SW 1271 (cell line): ENCODE measurements around the gene ACOXL.
A peak's percentile ranks its signal among the peaks of the same experiment; 100 is the strongest.
"Not testable (repeated sequence)": the region's sequence is repeated elsewhere in the genome, so short reads cannot be mapped to it uniquely, and the experiment has no call there.

ENCODE experiments used
- DNase-seq, 2 experiments: peaks; one replicate each; lab custom pipeline; 2025; lab: John Stamatoyannopoulos, UW

Gene ACOXL

DNA sequence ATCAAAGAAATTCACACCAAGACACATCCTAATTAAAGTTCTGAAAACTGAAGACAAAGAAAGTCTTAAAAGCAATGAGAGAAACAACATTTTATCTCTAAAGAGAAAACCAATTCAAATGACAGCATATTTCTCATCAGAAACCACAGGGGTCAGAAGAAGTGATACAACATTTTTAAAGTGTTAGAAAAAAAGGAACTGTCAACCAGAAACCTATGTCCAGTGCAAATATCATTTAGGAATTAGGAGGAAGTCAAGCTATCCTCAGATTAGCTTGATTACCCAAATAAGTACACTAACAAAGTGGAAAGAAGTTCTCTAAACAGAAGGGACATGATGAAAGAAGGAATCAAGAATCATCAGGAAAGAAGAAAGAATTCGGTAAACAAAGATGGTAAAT is 328.8 kb downstream of the ACOXL start:
- DNase-seq, result no peak

DNA sequence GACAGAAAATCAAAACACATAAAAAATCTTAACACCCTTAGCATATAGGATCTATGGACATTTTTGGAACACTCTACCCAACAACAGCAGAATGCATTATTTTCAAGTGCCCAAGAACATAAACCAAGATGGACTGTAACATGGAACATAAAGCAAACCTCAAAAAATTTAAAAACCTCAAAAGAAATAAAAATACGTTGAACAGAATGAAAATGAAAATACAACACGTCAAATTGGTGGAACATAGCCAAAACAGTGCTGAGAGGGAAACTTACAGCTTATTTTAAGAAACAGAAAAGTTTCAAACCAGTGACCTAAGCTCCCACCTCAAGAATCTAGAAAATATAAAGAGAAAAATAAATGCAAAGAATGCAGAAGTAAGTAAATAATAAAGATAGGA is 330.0 kb downstream of the ACOXL start:
- no peak for DNase-seq

DNA sequence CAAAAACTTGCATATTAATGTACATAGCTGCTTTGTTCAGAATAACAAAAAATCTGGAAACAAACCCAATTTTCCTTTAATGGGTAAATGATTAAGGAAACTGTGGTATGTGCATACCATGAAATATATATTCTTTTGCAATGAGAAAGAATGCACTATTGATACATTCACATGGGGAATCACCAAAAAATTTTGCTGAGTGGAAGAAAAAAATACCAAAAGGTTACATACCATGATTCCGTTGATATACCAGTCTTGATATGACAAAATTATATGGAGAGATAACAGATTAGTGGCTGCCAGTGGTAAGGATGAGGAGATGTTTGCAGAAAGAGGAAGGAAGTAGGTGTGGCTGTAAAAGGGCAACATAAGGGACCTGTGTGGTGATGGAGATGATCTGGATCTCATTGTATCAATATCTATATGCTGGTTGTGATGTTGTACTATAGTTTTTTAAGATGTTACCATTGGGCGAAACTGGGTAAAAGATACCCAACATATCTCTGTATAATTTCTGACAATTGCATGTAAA is 333.8 kb downstream of the ACOXL start:
- no peak for DNase-seq

DNA sequence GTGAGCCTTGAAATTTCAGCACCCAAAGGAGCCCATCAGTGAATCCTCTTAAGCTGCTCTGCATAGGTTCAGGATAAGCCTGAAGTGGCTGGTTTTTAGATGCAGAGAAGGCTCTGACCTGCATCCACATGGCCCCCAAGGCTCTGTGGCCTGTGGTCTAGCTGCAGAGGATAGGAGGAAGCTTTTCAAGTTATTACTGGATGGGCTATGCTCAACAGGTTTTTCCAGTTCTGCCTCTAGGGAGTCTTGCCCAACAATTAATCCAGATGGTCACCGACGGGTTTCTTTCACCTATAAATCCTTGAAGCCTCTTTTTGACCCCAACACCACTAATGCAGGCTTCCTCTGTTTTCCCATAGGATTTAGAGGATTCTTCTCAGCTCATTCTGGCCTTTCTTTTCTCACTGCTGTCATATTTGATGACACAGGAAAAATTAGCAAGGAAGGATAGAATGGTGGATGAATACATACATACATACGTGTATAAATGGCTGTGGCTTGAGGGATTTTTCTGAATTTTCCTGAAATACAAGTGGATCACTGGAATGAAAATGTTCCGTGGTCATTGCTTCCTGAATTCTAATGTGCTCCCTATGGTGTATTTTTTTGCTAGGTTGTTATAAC is 336.2 kb downstream of the ACOXL start:
- no peak for DNase-seq

DNA sequence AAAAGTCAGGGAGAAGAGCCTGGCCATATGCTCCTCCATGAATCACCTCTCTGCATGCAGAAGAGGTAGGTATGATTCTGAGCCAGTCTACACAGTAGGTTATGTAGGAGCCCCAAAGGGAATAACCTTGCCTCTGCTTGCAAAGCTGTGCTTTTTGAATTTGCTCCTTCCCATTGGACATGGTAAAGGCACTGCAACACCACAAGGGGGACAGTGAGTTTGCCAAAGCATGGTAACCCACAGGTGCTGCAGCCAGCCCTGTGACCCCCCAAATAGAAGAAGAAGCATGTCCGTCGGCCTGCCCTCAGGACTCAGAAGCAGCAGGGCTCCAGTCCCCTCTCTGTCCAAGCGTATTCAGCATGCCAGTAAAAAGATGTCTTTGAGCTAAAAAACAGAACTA is 337.3 kb downstream of the ACOXL start:
- DNase-seq, result peak in 1 of 2 experiments; percentile 3

DNA sequence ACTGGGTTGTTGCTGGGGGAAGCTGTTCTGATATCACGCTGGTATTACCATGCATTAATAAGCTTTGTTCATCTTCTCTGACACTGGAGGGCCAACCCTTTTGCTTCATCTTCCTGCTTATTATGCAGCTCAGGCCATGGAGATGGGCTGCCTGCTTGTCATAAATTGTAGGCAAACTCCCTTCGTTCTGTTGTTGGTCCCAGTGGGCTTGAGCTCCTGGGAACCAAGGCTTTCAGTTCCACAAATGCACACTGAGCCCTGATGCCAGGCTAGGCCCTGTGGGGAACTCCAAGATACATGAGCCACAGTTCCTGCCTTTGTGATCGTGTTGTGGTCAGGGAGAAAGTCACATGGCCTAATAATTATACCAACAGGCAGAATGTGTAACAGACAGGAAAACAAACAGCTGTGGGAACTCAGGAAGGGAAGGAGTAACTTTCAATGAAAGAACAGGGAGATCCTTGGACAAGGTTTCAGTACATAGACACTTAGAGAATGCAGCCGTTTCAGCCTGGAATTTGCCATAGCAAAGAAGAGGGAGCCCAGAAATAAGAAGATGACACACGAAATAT is 339.3 kb downstream of the ACOXL start:
- peak in 1 of 2 experiments; percentile 25 for DNase-seq

DNA sequence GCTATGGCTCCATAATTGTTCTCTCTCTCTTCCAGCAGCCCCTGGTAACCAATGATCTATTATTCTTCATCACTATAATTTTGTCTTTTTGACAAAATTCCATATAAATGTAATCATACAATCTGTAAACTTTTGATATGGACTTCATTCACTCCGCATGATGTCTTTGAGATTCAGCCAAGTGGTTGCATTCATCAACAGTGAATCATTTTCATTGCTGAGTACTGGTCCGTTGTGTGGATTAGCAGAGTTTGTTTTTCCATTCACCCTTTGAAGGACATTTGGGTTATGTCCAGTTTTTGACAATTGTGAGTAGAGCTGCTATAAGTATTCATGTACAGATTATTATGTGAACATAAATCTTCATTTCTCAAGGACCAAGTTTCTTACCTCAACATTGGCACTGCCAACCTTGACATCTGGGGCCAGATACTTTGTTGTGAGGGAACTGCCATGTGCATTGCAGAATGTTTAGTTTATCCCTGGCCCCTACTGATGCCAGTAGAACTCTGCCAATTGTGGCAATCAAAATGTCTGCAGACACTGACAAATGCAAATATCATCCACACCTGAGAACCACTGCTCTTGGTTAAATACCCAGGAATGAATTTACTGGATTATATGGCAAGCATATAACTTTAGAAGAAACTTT is 340.0 kb downstream of the ACOXL start:
- peak in 1 of 2 experiments; percentile 25 for DNase-seq

DNA sequence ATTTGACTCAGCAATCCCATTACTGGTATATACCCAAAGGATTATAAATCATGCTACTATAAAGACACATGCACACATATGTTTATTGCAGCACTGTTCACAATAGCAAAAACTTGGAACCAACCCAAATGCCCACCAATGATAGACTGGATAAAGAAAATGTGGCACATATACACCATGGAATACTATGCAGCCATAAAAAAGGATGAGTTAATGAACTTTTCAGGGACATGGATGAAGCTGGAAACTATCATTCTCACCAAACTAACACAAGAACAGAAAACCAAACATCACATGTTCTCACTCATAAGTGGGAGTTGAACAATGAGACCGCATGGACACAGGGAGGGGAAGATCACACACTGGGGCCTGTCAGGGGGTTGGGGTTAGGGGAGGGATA is 350.3 kb downstream of the ACOXL start:
- DNase-seq, result not testable (repeated sequence)

DNA sequence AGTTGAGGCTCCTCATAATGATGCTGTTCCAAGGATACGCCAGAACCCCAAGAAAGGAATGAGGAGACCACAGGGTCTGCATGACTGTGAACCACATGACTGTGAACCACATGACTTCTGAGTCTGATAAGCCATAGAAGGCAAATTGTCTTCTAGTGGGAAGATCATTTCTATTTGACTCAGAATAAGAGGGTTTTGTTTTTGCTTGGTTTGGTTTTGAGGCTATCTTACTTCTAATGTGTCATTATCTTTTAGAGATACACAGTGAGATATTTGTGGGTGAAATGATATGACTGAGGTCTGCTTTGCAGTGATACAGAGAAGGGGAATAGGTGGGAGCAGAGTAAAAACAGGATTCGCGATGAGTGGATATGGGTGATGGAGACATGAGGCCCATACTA is 359.4 kb downstream of the ACOXL start:
- no peak for DNase-seq

DNA sequence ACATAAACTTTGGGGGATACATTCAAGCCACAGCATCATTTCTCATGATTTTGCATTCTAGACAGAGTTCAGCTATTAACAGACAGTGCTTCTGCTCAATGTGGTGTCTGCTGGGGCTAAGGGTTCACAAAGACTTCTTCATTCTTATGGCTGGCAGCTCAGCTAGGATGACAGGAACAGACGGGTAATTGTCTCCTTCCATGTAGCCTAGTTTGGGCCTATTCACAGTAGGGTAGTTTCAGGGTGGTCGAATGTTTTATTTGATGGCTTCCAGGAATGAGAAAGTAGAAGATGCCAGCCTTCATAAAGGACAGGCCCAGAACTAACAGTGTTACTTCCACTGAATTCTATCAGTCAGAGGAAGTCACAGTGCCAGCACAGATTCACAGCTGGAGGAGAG is 362.3 kb downstream of the ACOXL start:
- DNase-seq, result no peak

DNA sequence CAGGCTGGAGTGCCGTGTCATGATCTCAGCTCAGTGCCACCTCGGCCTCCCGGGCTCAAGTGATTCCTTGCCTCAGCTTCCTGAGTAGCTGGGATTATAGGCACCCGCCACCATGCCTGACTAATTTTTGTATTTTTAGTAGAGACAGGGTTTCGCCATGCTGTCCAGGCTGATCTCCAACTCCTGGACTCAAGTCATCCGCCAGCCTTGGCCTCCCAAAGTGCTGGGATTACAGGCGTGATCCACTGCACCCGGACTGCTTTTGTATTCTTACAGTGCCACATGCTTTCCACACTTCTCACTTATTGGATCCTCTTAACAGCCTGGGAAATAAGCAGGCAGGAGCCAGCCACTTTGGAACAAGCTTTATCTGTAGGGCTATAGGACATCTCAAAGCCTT is 363.1 kb downstream of the ACOXL start:
- DNase-seq, result no peak

DNA sequence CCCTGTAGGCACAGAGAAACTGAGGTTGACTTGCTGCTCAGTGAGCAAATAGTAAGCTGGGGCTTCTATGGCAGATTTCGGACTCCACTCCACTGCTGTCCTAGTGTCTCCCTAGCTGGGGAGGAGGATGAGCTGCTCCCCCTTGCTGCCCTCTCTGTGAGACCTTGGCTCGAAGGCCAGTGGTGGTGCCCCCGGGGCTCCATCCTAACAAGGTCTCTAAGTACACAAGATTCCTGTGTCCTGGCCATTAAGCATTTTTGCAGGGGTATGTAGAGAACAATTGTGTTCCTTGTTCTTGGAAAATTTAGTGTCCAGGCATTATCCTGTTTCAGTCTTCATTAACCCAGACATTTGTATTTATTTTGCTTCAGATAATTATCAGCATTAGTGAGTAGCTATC is 367.0 kb downstream of the ACOXL start:
- DNase-seq, result no peak

DNA sequence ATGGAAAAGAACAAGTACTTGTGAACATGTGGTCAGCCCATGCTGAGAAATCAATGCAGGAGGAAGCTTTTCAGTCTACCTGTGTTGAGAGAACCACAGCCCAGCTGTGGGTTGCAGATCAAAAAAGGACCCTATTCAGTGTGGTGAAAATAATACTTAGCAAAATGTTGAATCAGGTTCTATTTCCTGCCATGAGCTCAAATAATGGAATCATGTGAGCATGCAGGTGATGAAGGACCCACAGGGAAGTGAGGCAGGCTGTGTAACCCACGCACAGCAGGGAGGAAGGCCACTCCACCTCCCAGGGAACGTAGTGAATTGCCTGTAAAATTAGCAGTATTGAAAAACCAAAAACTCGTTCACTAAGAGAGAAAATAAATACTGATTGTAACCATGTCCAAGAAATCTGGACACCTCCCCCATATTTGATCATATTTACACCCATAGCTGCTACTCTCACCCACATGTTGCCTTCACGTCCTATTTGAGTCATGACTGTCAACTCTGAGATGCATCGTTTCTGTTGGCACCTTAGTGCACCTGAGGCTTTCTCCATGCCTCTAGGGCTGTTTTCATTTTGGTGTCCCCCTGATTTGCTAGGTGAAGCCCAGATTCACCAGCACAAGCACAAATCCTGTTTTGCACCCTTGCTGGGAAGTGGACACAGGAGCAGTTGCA is 367.9 kb downstream of the ACOXL start:
- no peak for DNase-seq

DNA sequence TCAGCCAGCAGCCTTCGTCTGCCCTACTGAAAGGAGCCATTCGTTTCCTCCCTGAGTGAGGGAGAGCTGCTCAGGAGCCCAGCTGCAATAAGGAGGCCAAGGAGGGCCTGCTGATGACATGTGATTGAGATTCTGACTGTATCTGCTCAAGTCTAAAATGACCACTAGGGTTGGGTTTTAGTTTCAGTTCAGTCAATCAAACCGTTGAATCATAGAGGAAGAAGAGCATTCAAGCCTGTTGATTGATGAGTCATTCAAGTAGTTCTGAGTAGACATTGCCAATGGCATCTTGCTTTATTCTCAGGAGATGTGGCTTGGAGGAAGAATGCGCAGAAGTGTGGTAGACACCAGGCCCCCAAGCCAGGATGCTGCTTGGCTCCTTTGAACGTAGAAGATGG is 368.4 kb downstream of the ACOXL start:
- no peak for DNase-seq

DNA sequence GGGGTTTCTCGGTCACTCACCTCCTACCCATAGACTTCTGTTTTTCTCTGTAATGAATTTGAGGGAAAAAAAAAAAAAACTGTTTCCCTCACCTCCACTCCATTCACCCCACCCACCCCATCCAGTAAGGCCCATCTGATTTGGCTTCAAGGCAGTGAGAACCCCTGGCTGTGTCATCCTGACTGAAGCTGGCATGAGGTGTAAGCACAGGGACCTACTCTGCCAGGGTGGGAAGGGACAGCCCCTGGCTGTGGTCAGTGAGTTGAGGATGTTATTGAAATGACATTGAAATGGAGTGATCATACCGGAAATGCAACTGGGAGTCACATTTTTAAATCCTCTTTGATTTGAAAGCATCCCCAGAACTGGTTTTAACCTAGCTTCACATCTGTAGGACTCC is 369.2 kb downstream of the ACOXL start:
- no peak for DNase-seq

DNA sequence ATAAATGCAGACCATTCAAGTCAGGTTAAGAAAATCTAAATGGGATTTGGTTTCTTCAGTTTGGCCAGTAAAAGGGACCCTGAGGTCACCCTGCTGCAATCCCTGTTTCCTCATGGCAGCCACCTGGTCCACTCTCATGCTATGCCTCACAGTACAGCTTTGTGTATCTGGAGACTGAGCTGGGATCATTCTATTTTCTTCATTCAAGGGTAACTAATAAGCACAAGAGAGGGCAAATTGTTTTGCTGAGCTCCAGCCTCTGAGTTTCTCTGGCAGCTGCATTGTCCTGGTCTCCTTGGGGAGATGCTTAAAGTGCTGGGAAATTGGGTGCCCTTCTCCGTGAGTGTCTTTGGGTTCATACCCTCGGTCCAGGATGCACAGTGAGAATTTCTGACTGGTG is 369.8 kb downstream of the ACOXL start:
- no peak for DNase-seq

DNA sequence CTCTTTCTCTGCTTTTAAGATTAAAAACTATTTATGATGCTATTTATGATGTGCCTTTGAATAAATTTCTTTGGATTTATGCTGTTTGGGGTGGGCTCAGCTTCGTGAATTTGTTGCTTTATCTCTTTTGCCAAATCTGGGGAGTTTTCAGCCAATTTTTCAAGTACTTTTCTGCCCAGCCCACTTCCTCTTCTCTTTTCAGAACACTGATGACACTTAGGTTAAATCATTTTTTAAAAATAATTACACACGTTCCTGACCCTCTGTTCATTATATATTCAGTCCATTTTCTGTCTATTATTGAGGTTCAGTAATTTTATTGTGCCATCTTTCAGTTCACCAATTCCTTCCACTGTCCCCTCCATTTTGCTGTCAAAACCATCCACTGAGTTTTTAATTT is 373.6 kb downstream of the ACOXL start:
- no peak for DNase-seq

DNA sequence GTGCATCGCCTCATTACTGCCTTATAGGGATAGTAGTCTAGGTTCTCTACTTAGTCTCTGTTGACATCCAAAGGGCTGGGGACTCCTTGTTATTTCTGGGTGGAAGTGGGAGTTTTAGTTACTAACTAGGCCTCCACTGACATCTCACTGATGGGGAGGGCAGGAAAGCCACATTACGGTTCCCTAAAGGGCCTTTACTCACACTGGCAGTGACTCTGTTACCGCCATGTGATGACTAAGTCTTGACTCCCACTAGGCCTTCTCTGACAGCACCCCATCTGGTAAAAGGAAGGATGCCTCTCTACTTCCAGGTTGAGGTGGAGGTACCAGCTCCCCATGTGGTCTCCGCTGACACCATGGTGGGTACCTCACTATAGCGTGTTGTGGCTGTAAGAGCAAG is 374.3 kb downstream of the ACOXL start:
- DNase-seq, result no peak

DNA sequence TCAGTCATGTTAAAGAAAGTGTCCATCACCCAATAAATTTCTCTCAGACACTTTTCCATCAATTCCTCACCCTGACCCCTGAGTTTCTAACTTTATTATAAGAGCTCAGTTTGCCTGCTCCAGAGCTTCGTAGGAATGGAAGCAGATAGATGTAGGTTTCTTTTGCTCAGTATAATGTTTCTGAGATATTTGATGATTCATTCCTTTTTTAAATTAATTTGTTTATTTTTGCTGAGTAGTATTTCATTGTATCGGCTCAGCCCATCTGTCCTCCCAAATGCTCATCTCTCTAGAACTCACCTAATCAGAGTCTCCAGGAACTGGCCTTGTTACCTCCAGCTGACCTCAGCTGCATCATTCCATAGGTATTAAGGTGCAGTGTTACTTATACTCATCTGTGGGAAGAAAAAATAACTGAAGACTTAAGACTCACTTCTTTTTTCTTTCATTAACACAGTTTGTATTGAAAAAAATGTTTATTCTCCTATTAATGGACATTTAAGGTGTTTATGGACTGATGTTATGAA is 376.4 kb downstream of the ACOXL start:
- DNase-seq, result no peak

DNA sequence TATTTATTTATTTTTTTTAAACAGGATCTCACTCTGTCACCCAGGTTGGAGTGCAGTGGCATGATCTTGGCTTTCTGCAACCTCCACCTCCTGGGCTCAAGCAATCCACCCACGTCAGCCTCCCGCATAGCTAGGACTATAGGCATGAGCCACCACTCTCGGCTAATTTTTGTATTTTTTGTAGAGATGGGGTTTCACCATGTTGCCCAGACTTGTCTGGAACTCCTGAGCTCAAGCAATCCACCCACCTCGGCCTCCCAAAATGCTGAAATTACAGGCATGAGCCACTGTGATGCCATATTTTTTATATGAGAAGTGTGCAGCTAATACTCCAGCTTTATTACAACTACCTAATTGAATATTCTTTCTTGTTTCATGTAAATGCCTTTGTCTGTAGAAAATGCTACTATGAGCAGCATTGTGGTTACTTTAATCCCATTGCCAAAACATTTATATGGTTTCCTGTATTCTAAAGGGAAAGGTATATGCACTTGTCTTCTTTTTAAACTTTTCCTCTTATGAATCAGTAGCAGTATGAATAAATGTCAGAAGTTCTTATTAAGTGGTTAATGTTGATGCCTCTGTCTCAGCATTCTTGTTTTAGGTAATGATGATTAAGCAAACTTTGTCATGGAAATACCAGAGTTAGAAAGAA is 378.9 kb downstream of the ACOXL start:
- no peak for DNase-seq

DNA sequence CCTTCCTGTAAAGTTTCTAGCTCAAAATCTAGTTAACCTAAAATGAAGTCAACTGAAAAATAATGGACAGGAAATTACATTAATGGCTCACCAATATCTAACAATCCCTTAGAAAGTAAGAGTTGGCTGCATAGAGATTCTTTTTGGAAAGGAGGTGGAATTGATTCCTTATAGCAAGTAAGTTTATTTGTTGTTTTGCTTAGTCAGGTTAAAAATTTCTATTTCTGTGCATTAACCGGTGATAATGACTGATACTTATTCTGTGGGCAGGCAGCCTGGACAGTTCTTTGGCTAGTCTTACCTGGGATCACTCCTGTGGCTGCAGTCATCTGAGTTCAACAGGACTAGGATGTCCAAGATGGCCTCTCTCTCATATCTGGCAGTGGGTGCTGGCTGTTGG is 381.5 kb downstream of the ACOXL start:
- no peak for DNase-seq
